GM19043 (cell line): ENCODE measurements around the gene NMT1.
A peak's percentile ranks its signal among the peaks of the same experiment; 100 is the strongest.

ENCODE experiments used
- ATAC-seq: cut with Tn5 transposase; IDR thresholded peaks from one replicate; pipeline ENCODE4 v1.9.1; 2021; ENCODE audit warnings: low read depth; ENCODE audit not compliant: unreplicated experiment

Gene NMT1

DNA sequence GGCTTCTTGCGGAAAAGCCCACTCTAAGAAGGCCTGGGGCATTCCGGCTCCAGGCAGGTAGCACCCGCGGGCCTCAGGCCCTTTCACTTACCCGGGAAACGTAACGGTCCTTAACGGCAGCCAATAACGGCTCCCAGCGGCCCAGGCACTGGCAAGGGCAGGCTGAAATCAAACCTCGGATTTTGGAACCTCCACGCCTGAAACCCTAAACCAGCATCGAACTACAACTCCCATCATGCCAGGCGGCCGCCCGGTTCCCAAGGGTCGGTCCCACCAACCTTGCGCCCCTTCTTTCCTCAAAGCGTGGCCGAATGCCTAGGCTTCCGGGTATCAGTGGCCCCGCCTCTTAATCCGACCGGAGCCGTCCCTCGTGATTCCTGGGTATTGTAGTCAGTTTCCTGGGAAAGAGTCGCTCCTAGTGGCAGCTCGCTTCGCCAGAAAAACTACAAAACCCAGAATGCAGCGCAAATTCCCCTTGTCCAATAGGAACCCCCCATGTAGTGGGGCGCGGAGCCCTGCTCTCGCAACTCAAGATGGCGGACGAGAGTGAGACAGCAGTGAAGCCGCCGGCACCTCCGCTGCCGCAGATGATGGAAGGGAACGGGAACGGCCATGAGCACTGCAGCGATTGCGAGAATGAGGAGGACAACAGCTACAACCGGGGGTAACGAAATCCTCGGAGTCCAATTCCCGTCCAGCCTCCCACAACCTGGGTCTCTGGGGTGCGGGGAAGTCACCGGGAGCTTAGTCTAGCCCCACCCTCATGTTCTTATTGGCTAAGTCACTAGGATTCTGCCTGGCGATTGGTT lies at the start of gene NMT1:
TSS of gene NMT1 (plus strand) at position 521 of the 809 bp plus-strand sequence. CDS start at position 534, 13 bp downstream.
- peak; percentile 79 for ATAC-seq

DNA sequence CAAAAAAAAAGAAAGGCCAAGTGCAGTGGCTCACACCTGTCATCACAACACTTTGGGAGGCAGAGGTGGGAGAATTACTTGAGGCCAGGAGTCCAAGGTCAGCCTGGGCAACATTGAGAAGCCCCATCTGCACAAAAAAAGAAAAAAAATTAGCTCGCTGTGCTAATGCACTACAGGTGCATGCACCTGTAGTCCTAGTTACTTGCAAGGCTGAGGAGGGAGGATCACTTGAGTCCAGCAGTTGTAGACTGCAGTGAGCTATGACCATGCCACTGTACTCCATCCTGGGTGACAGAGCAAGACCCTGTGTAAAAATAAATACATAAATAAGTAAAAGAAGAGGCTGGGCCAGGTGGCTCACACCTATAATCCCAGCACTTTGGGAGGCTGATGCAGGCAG lies 49.4 kb upstream of the NMT1 start:
- ATAC-seq = no peak

DNA sequence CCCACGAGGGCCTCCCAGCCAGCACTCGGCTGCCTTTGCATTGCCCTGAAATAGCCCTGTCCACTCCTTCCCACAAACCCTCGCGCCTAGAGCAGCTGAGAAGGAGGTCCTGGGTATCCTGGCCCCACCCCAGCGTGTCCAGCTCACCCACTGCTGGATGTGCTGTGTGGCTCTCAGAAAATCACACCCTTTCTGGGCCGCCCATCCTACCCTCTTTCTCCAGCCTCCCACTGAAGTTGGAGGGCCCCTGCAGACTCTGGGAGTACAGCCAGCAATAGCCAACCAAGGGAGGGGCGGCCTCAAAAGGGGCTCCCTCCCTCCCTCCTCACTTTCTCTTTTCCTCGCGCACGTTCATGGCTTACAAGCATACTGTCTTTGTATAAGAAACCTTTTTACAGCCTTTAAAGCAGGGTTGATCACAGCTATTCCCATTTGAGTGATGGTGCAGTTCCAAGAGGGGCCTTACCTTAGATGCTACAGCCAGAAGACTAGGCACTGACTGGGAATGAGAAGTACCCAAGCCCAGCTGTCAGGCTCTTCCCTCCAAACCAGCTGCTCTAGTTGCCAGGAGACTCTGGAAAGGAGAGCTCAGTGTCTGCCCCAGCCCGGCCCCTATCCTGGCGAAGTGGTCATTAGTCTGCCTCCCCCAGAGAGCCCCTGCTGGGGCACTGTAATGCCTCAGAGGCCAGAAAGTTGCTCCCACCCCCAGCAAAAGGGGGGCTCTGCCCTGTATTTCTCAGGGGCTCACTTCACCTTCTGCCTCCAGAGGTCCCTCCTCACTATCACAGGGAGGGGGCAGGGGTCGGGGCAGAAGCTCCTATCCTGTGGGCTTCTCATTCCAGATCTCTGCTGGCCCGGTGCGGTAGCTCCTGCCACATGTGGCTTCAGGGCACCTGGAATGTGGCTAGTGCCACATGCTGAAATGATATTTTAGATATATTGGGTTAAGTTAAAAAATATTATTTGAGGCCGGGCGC lies 47.8 kb upstream of the NMT1 start:
- no peak for ATAC-seq

DNA sequence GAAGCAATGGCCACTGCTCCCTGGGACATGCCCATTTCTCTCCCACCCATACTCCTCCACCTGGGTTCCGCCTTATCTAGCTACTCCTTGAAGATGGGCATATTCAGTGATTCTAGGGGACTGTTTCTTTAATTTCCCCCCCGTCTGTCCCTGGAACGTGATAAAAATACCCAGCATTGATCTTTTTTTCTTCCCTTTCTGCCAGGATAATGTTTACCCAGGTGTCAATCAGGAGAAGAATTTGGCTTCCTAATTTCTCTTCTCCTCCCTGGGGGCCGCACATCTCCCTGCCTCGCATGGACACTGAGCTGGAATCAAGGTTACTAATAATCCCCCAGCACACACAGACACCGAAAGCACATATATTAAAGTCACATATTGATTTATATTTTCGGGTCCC lies 44.9 kb upstream of the NMT1 start:
- ATAC-seq = no peak

DNA sequence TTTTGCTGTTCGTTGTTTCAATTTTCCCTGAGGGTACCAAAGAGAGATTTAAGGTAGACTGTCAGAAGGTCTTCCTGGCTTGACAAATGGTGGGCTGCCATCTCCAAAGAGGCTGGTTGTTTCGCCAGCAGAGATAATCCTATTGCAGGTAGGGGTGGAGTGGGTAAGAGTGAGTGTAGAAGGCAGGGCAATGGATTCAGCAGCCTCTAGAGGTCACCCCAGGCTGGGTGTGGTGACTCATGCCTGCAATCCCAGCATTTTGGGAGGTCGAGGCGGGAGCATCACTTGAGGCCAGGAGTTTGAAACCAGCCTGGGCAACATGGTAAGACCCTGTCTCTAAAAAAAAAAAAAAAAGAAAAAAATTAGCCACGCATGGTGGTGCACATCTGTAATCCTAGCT lies 44.3 kb upstream of the NMT1 start:
- no peak for ATAC-seq

DNA sequence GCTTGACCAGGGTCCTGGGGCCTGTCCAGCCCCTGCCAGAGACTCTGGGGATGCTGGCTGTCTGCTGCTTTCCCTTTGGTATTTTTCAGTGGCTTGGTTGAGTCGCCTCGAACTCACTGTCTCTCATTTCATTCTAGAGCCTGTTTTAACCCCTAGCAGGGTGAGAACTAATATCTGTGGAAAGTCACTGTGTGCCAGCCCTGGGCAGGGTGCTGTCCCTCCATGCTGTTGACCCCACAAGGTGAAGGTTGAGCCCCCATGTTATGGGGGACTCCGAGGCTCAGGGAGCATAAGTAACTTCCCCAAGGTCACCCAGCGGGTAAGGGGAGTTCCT lies 42.6 kb upstream of the NMT1 start:
- no peak for ATAC-seq

DNA sequence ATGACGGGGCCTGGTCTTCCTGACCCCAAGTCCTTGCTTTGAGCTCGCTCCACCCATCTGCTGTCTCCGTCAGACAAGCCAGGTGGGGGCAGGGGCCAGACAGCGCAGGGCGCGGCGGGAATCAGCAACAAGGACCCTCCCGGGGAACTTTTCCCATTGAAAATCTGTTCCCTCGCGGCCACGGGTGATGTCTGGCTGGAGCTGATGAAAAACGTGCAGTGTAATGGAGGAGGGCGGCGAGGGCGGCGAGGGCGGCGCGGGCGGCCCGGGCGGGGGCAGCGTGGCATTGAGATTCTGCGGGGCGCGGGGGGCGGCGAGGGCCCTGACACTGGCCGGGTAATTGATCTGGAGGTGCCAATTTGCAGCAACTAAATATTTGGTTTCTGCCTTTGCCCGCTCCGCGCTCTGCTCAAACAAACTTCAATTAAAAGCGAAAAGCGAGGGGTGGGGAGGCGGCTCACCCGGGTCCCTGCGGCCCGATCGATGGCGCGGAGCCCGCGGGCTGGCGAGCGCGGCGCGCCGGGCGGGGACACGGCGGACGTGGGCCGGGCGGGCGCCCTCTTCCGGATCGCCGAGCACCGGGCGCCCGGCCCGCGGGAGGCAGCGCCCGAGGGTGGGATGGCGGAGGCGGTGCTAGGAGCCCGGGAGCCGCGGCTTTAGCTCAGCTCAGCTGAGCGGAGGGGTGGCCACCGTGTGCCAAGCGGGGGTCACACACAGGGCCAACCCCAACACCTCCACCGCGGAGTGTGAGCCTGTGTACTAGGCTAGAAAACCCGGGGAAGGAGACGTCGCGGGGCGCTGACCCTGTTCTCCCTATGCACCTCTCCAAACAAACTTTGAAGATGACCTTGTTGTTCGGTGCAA lies 42.0 kb upstream of the NMT1 start:
- no peak for ATAC-seq

DNA sequence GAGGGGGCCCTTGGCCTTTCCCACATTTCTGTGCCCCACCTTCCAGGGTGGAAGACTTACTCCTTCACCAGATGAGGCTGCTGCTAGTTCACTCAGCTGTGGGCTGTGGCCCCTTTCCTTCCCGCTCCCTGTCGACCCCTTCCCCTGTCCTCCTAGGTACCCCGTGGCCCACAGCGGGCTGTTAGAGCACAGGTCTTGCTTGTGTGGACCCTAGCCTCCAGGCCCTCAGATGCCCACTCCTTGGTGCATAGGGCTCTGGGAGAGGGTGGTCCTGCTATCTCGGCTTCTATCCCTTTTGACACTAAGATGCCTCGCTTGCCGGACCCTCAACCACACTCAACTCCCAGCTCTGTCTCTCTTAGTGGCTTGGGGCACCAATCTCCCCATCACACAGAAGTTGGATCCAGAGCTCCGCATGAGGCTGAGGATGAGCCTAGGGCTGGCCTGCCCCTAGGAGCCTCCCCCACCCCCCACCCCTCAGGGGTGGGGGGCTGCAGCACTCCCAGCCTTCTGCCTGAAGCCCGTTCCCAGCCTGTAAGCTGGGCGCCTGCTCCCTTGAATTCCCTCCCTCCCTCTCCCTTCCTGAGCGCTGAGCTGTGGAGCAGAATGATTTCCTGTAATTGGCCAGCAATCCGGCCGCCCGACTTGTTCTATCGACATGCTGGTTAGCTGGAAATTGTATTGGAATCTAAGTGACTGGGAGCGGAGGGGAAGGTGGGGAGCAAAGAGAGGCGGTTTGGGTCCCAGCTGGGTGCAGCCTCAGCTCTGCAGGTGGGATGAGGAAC lies 40.6 kb upstream of the NMT1 start:
- no peak for ATAC-seq

DNA sequence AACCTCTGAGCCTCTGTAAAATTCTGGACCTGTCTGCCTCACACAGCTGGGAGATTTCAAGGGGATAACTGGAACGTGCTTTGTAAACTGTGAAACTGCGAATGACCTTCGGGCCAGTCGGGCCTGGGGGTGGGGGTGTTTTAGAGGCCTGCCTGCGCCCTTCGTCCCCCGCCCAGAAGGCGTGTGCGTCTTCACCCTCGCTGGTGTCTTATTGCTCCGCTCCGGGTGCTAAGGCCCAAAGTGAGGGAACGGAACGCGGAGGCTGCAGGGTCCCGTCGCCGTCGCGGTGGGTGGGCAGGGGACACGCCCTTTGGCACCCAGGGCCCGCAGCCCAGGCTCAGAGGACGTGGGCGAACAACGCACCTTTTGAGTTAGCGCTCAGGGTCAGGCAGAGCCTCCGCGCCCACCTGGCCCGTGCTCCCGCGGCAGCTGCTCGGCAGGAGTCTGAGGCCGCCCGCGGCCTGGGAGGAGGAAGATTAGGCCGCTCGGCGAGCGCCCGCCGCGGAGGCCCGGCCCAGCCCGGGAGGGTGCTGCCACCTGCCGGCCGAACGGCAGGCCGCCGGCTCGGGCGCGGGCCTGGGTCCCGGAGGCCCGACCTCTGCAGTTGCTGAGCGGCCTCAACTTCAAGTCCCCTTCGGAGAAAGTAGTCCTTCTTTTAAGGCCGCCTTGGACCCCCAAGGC lies 39.4 kb upstream of the NMT1 start:
- no peak for ATAC-seq

DNA sequence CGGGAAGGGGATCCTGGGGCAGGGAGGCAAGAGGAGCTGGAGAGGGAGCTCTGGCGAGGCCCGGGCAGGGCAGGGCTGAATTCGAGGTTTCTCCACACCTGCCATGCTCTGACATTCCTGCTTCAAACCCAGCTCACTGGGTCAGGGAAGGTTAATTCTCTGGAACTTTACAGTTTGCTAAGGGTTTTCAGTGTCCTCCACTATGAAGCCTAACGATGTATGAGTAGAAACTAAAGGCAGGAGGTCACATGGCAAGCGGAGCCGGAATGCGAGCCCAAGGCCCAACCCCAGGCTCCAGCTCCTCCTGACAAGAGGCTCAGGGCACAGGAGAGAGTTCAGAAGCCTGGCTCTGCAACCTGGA lies 38.8 kb upstream of the NMT1 start:
- no peak for ATAC-seq

DNA sequence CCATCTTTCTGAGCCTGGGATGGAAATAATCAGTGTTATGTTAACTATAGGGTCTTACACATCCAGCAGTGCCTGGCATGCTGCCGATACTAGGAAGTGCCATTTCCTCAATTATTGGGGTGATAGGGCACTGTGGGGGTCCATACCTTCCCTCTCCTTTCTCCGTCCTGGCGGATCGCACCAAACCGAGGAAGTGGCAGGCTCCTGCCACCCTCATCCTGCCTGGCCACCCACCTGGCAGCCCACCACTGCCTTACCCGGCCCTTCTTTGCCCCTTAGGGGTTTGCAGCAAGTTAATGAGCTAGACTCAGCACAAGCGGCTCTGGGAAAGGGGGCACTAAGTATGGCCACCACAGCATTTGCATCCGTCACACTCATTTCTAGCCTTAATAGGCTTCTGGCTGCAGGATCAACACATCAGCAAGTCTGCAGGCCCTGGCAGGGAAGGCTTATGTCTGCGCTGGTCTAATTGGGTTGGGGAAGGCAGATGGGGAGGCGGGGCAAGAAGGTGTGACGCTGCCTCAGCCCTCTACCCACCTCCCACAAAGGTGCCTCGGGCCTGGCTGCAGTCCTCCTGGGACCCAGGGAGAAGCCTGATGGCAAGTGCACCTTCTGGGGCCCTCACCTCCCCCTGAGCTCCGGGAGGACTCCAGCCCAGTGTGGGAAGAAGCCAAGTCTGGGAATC lies 38.3 kb upstream of the NMT1 start:
- ATAC-seq = no peak

DNA sequence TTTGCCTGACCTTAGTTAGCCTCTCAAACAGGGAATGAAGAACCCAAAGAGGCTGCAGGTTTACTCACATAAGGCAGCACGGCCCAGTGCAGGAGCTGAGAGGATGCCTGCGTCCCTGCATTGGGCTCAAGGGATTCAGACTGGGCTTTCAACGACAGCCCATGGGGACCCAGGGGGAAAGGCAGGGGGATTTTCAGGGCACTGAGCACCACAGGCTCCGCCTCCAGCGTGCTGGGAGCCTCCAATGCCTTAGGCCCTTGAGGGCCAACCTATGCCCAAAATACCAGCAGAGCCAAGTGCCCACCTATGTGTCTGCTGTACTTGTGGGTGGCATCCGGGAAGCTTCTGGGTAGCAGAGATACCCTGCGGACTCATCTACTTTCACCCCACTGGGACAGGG lies 32.0 kb upstream of the NMT1 start:
- no peak for ATAC-seq

DNA sequence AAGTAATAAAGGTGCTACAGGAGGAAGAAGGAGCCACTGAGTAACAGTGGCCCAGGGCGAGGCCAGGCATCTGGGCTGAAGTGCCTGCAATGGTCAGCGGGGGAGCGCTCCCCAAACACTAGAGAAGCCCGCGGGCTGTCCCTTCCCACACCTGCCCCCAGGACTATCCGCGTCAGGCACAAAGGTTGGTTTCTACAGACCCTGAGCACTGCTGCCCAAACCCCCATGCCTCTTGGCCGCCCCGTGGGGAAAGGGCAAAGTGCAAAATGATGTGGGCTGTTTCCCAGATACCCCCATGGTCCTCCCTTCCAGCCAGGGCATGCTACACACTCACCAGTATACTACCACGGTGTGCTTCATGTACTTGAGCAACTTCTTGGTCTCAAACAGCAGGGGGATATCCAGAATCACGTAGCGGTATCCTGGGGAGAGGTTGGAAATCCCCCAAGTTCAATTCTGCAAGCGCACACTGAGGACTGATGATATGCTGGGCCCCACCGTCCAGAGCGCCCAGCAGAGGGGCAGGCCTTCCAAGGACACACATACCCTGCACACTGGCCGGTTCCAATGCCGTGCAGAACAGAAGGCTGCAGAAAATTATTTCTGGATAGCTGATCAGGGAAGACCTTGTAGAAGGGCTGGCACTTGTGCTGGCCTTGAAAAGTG lies 31.2 kb upstream of the NMT1 start:
- no peak for ATAC-seq

DNA sequence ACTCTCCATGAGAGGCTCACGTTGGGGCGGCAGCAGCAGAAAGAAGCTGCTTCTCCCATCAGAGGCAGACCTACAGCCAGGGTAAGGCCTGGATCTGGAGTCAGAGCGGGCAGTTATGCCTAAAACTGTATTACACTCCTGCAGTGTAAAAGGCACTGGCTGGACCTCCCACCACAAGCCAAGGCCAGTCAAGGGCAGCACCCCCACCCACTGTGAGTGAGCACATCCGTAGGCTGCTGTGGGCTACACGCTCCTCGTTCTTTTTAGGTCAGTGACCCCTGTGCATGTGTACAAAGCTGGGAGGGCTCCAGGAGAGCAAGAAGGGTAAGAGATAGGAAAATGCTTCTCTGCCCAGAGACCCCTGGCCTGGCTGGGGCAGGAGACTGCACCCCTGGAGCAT lies 30.4 kb upstream of the NMT1 start:
- ATAC-seq = no peak

DNA sequence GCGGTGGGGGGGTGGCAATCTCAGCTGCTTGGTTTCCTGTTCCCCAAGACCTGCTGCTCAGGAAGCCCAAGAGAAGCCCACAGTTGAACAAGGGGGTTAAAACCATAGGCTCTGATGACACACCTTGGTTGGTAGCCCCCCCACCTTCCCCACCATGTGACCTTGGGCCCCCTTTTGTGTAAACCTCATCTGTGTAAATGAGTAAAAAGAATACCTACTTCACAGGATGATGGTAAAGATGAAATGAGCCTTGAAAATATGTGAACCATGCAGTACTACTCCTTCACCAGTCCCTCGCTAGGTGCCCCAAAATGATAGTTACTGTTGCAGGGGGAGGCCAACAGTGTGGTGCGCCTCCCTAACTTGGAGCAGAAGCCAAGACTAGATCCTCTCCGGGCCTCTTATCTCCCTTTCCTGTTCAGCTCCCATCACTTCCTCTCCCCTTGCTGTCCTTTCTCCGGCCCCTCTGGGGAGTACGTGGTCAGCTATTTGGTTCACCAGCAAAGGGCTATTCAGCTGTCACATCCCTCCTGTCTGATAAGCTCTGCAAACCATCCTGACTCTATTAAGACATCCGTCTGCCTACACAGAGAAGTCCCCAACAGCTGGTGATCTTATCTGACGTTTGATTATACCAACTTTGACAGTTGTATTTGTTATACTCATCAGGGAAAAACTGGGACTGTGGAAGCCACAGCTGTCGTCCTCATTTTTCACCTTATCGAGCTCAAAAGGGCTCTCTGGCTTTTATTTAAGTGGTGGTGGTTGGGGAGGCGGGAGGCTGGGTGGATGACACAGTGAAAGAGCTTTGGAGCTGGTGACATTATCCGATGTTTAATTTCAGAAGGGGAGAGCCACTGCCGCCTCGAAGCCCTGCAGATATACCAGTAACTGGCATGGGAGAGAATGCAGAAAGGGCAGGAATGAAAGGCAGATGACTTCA lies 29.6 kb upstream of the NMT1 start:
- no peak for ATAC-seq

DNA sequence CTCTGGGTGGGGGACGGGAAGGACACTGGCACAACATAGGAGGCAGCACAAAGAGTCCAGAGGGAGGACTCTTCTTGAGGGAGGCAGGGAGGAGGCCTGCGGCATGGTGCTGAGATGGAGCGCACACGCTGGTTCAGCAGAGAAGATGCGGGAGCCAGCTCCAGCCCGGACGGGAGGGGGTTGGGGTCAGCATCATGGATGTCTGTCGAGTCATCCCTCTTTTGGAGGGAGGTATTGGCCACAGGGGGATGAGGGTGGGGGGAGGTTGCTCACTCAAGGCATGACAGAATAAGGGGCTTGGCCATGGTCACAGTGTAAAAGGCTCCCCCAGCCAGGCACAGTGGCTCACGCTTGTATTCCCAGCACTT lies 29.0 kb upstream of the NMT1 start:
- ATAC-seq = no peak

DNA sequence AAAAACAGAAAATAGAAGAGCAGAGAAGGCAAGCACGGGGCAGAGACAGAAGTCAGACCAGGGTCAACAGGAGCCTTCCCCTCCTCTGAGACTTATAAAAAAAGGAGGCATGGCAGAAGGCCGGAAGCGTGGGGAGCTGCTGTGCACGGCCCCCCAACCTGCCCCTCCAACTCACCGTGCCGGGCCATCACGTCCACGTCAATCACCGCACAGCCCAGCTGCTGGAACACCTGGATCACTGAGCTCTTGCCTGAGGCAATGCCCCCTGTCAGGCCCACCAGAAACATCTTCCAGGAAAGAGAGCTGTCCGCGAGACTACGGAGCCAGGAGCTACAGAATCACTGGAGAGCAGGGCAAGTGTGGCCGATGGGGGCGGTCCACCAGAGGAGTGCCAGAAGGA lies 26.5 kb upstream of the NMT1 start:
- ATAC-seq = no peak
